Measurements from ENCODE around the gene NIPSNAP2.
"Not testable (repeated sequence)": the region's sequence is repeated elsewhere in the genome, so short reads cannot be mapped to it uniquely, and the experiment has no call there.

Gene NIPSNAP2

GRCh38 chr7:55964261-55965099 lies at the start of gene NIPSNAP2:
NIPSNAP2 (plus strand) TSS chr7:55964585; CDS start chr7:55964610, 25 bp downstream.
- peak; percentile 19 to 45 for DNase-seq (ENCODE audit: low read depth in 2 of 2)

- no peak for DNase-seq (ENCODE audit: low read depth in 2 of 2)
These were observed 46.6 kb upstream of the NIPSNAP2 start for GRCh38 chr7:55917771-55918170.

- DNase-seq (ENCODE audit: low read depth in 2 of 2) = no peak
These were observed 36.2 kb upstream of the NIPSNAP2 start for GRCh38 chr7:55928006-55928767.

GRCh38 chr7:55931421-55932151 lies 32.8 kb upstream of the NIPSNAP2 start:
- DNase-seq (ENCODE audit: low read depth in 2 of 2) = no peak

GRCh38 chr7:55939514-55940123 lies 24.8 kb upstream of the NIPSNAP2 start:
- DNase-seq (ENCODE audit: low read depth in 2 of 2) = no peak

GRCh38 chr7:55946545-55946944 lies 17.8 kb upstream of the NIPSNAP2 start:
- DNase-seq (ENCODE audit: low read depth in 2 of 2) = no peak

- DNase-seq (ENCODE audit: low read depth in 2 of 2) = peak; percentile 87 to 89
These were observed 12.6 kb upstream of the NIPSNAP2 start, which contains the start of gene MRPS17 for GRCh38 chr7:55951637-55952351. MRPS17 (plus strand) TSS chr7:55951877; CDS start chr7:55953196, 1,319 bp downstream.

- DNase-seq (ENCODE audit: low read depth in 2 of 2) = not testable (repeated sequence)
These were observed 12.1 kb upstream of the NIPSNAP2 start for GRCh38 chr7:55952352-55952671.

GRCh38 chr7:55953707-55954475 lies 10.5 kb upstream of the NIPSNAP2 start:
- DNase-seq (ENCODE audit: low read depth in 2 of 2) = no peak

- no peak for DNase-seq (ENCODE audit: low read depth in 2 of 2)
These were observed 7.2 kb upstream of the NIPSNAP2 start for GRCh38 chr7:55957190-55957589.

- DNase-seq (ENCODE audit: low read depth in 2 of 2) = no peak
These were observed 2.4 kb upstream of the NIPSNAP2 start for GRCh38 chr7:55962014-55962413.

GRCh38 chr7:55963584-55964168 lies 709 bp upstream of the NIPSNAP2 start:
- no peak for DNase-seq (ENCODE audit: low read depth in 2 of 2)

GRCh38 chr7:55965100-55965470 lies 700 bp downstream of the NIPSNAP2 start:
- DNase-seq (ENCODE audit: low read depth in 2 of 2) = peak in 1 of 2 donors; percentile 7

- no peak for DNase-seq (ENCODE audit: low read depth in 2 of 2)
These were observed 1.5 kb downstream of the NIPSNAP2 start for GRCh38 chr7:55965805-55966421.

- no peak for DNase-seq (ENCODE audit: low read depth in 2 of 2)
These were observed 2.5 kb downstream of the NIPSNAP2 start for GRCh38 chr7:55966851-55967250.

GRCh38 chr7:55969391-55969790 lies 5.0 kb downstream of the NIPSNAP2 start:
- DNase-seq (ENCODE audit: low read depth in 2 of 2) = no peak

- DNase-seq (ENCODE audit: low read depth in 2 of 2) = no peak
These were observed 6.2 kb downstream of the NIPSNAP2 start for GRCh38 chr7:55970561-55970960.

- DNase-seq (ENCODE audit: low read depth in 2 of 2) = no peak
These were observed 6.6 kb downstream of the NIPSNAP2 start for GRCh38 chr7:55970978-55971377.

GRCh38 chr7:55973747-55974250 lies 9.4 kb downstream of the NIPSNAP2 start:
- no peak for DNase-seq (ENCODE audit: low read depth in 2 of 2)

Measured in stimulated activated CD4-positive, alpha-beta T cell treated with anti-CD3 and anti-CD28 coated beads, Interleukin-15, amount 100 ng/mL, for 48 hours (primary cell).